GM06990 (cell line): ENCODE results near the gene KIZ.

Experiments used
- DNase-seq: peaks from one replicate; pipeline ENCODE4 v3.0.0-alpha.2; 2011; ENCODE audit not compliant: insufficient read length; ENCODE audit errors: extremely low read depth
- H3K27me3 ChIP-seq: replicated peaks from 2 replicates; pipeline ENCODE4 v1.6.0; 2011; ENCODE audit warnings: low read length; ENCODE audit not compliant: control insufficient read depth, insufficient read depth
- H3K36me3 ChIP-seq: 2 replicates; pipeline ENCODE4 v1.5.1; 2011; ENCODE audit warnings: low read length; ENCODE audit not compliant: control insufficient read depth, insufficient read depth
- H3K4me3 ChIP-seq: replicated peaks from 2 replicates; pipeline ENCODE4 v1.5.1; 2011; ENCODE audit warnings: low read depth, mild to moderate bottlenecking, control low read depth, low read length
- CTCF ChIP-seq: IDR thresholded peaks from 2 replicates; pipeline ENCODE4 v1.5.1; 2011; ENCODE audit warnings: low read length, control low read depth, mild to moderate bottlenecking, inconsistent platforms; ENCODE audit not compliant: insufficient read depth, poor library complexity, severe bottlenecking

Gene KIZ

DNA sequence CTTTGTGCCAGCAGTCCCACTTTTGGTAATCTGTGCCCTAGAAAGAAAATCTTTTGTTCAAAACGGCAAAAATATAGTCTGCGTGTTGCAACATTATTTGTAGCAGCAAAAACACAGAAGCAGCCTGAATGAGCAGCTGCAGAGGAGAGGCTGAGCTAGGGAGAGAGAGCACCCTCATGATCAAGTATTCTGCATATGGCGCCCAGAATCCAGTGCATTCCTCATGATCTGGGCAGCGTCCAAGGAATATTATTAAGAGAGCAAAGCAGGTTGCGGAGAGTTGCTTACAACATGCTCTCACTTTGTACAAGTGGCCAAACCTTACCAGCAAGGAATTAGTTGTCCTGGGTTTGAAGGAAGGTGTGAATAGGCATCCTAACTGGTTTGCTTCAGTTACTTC is 25.9 kb downstream of the KIZ start:
- no peak for DNase-seq
- Histone ChIP-seq H3K36me3 (no peaks in the 10 kb centered on the region; the same call in 1 of the 2 replicates), H3K27me3 (no peaks in the 10 kb centered on the region), H3K4me3 (no peak overlapping the region)
- no peak for TF ChIP-seq CTCF

DNA sequence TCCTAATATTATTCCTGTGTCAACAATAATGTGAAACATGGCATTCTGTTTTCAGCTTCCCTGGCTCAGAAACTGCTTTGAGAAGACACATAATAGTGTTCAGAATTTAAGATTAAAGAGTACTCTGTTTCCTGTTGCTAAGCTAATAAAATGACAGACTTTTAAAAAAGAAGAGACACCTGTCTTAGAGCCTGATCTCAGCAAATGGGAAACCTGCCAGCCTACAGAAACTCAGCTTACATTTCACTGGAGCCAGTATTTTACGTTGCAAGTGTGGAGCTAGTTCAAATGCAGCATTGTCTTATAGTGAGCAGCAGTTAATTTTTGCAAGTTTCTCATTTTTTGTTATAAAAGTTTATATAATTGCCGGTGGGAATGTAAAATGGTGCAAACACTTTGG is 28.8 kb downstream of the KIZ start:
- Histone ChIP-seq H3K4me3 (no peak overlapping the region), H3K27me3 (no peaks in the 10 kb centered on the region), H3K36me3 (no peaks in the 10 kb centered on the region; the same call in 1 of the 2 replicates)
- TF ChIP-seq CTCF: no peak
- no peak for DNase-seq

- TF ChIP-seq CTCF: no peak
- no peak for DNase-seq
- H3K36me3 ChIP-seq: no peaks in the 10 kb centered on the region
- no peak overlapping the region for H3K4me3 ChIP-seq
- no peaks in the 10 kb centered on the region for H3K27me3 ChIP-seq
Observed at GRCh38 chr20:21155268-21155667, 29.4 kb downstream of the KIZ start.

DNA sequence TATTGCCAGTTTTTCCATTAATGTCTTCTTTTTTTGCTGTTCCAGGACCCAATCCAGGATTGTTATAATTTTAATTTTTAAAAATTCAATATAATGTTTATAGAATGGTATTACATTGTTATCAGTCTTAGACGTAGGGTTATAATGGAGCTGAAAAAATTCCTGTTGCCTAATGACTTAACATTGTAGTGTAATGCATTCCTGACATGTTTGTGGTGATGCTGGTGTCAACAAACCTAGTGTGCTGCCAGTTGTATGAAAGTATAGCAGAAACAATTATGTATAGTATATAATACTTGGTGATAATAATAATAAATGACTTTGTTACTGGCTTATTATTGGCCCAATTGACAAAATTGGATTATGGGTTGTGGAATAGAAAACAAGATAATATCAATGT is 30.4 kb downstream of the KIZ start:
- Histone ChIP-seq H3K27me3 (no peaks in the 10 kb centered on the region), H3K36me3 (no peaks in the 10 kb centered on the region), H3K4me3 (no peak overlapping the region)
- no peak for TF ChIP-seq CTCF
- DNase-seq: no peak

DNA sequence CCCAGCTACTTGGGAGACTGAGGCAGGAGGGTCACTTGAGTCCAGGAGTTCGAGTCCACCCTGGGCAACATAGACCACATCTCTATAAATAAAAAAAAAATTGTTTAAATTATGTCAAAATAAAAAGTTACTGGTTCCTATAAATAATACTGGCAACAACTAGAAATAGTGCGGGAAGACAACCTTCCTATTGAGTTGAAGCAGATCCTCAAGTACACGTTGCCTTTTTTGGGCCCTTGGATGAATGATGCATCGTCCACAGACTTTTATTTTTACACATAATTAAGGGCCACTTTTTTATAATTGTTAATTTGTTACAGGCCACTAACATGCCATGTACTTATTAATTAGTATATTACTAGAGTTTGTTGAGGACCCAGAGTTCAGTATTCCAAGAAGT is 31.1 kb downstream of the KIZ start:
- TF ChIP-seq CTCF: no peak

DNA sequence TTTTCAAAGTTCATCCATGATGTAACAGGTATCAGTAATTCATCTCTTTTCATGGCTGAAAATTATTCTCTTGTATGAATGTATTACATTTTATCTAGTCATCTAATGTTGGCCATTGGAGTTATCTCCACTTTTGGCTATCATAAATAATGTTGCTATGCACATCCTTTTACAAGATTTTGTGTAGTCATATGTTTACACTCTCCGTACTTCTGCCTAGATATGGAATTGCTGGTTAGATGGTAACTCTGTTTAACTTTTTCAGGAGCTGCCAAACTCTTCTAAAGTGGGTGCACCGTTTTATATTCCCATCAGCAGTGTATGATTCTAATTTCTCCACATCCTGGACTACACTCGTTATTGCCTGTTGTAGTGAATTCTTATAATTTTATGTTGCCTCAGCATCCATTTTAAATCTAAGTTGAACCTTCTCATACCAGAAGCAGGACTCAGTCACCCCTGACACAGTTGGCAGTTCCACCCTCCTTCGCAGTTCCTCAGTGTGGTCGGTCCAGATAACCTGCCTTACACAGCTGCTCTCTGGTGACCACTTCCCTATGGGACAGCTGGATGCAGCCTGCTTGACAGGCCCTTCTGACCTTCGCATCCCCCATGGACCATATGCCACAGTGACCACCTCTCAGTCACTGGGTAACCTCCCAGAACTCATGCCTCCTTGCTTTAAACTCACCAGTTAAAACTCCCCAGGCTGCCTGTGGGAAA is 33.9 kb downstream of the KIZ start:
- no peak for TF ChIP-seq CTCF
- no peak overlapping the region for H3K4me3 ChIP-seq
- DNase-seq: no peak

More for the DNA sequence above, 31.1 kb downstream of the KIZ start:
- no peaks in the 10 kb centered on the region for H3K27me3 ChIP-seq
- no peaks in the 10 kb centered on the region for H3K36me3 ChIP-seq
- no peak overlapping the region for H3K4me3 ChIP-seq
- DNase-seq: no peak

More for the DNA sequence above, 33.9 kb downstream of the KIZ start:
- H3K36me3 ChIP-seq: no peaks in the 10 kb centered on the region
- H3K27me3 ChIP-seq: no peaks in the 10 kb centered on the region
